ENCODE results near the gene EIF2B4. TPM values are rescaled to one million over a fixed set of nuclear protein-coding genes. Genes with fewer than 3 reads are reported as not detected.

EIF2B4 gene
- total RNA-seq, 2 donors from 2014 or later, result 24.9 to 39.2 TPM

GRCh38 chr2:27377618-27378095, 7.5 kb upstream of the EIF2B4 start:
- Histone ChIP-seq H3K4me3 (no peak overlapping the region), H3K27ac (no peak overlapping the region), H3K9me3 (no peaks in the 10 kb centered on the region), H3K36me3 (replicated peaks in 1 of 2; ENCODE audit: insufficient read depth in 1 of 2, low read depth in 2 of 2) (peaks cover 17 to 28% of the 10 kb centered on the region in 2 donors), H3K4me1 (peaks cover 29% of the 10 kb centered on the region), H3K27me3 (no peaks in the 10 kb centered on the region)
- WGBS, 2 donors, result 78 to 82% methylated on average over 9 to 18 of the region's 18 CpGs
- ATAC-seq (no peak), DNase-seq (no peak)
- TF ChIP-seq POLR2A (IDR thresholded peaks at IDR 0.05) (no peak), CTCF (IDR thresholded peaks at IDR 0.05) (no peak)
- intact Hi-C loops (cut with DNase I), result no loop called here

- Histone ChIP-seq H3K36me3 (replicated peaks in 1 of 2; ENCODE audit: insufficient read depth in 1 of 2, low read depth in 2 of 2) (peaks cover 17 to 28% of the 10 kb centered on the region in 2 donors), H3K27ac (no peak overlapping the region), H3K27me3 (no peaks in the 10 kb centered on the region), H3K4me1 (peaks cover 35% of the 10 kb centered on the region), H3K9me3 (no peaks in the 10 kb centered on the region), H3K4me3 (no peak overlapping the region)
- ATAC-seq (no peak), DNase-seq (no peak)
- WGBS, 2 donors, result 63 to 72% methylated on average over 9 to 10 of the region's 10 CpGs
- no peak for TF ChIP-seq POLR2A (IDR thresholded peaks at IDR 0.05)
- no peak for TF ChIP-seq CTCF (IDR thresholded peaks at IDR 0.05)
- intact Hi-C loops (cut with DNase I), result no loop called here
Observed at GRCh38 chr2:27376866-27377617, 6.9 kb upstream of the EIF2B4 start.

GRCh38 chr2:27376151-27376865, 6.2 kb upstream of the EIF2B4 start:
- H3K27ac ChIP-seq, result no peak overlapping the region
- no peaks in the 10 kb centered on the region for H3K27me3 ChIP-seq
- DNase-seq, result no peak
- no peak for ATAC-seq
- H3K36me3 ChIP-seq (replicated peaks in 1 of 2; ENCODE audit: insufficient read depth in 1 of 2, low read depth in 2 of 2), result peaks cover 17 to 28% of the 10 kb centered on the region in 2 donors
- H3K9me3 ChIP-seq, result no peaks in the 10 kb centered on the region
- TF ChIP-seq CTCF (IDR thresholded peaks at IDR 0.05), result no peak
- H3K4me1 ChIP-seq, result peaks cover 40% of the 10 kb centered on the region
- intact Hi-C loops (cut with DNase I), result no loop called here
- no peak overlapping the region for H3K4me3 ChIP-seq
- 81 to 85% methylated on average over 13 to 16 of the region's 16 CpGs for WGBS, 2 donors

- 88 to 95% methylated on average over 15 to 20 of the region's 20 CpGs for WGBS, 2 donors
- Histone ChIP-seq H3K27me3 (no peaks in the 10 kb centered on the region), H3K36me3 (replicated peaks in 1 of 2; ENCODE audit: insufficient read depth in 1 of 2, low read depth in 2 of 2) (peaks cover 17 to 28% of the 10 kb centered on the region in 2 donors), H3K9me3 (no peaks in the 10 kb centered on the region), H3K4me3 (no peak overlapping the region), H3K4me1 (peaks cover 38% of the 10 kb centered on the region), H3K27ac (no peak overlapping the region)
- DNase-seq, result no peak
- TF ChIP-seq POLR2A (IDR thresholded peaks at IDR 0.05), result no peak
- TF ChIP-seq CTCF (IDR thresholded peaks at IDR 0.05), result no peak
- intact Hi-C loops (cut with DNase I), result no loop called here
- ATAC-seq, result no peak
Observed at GRCh38 chr2:27375513-27376099, 5.5 kb upstream of the EIF2B4 start.

Data from body of pancreas (tissue), 4 donors.